ENCODE measurements around the gene DOCK1. TPM values are rescaled to one million over a fixed set of nuclear protein-coding genes. Genes with fewer than 3 reads are reported as not detected.

The DOCK1 gene
- total RNA-seq, 1 donor from 2014 or later, result 74.8 TPM

DNA sequence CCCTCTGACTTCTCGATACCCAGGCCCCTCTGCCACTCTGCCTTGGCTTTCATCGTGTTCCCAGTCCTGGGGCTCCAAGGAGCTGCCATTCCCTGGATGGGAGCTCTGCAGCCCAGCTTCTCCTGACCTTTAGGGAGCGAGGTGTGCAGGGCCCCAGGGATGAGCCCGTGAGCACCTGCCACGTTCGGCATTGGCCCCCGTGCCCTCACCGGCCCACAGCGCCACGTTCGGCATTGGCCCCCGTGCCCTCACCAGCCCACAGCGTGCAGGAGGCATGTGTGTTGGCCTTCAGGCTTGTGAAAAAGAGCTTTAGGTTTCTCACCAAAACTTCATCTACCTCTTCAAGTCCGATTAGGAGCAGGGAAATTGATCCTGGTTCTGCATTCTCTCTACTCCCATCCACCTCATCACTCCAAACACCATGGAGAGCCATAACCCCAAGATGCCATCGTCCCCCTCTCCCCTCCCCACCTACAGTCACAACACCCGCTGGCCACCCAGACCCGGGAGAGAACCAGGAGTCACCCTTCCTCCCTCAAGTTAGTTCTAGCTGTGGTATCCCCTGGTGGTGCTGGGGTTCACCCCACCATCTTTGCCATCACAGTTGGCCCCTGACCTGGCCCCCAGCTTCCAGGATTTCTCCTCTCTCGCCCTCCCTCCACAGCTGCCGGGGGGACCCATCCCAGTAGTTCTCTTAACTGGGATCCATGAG, 524.5 kb downstream of the DOCK1 start:
- H3K27me3 Mint-ChIP-seq (ENCODE audit: low read depth), result no peaks in the 10 kb centered on the region
- H3K4me3 Mint-ChIP-seq, result no peak overlapping the region
- DNase-seq (ENCODE audit: low spot score in 2 of 2, unreplicated experiment in 2 of 2), result no peak
- H3K4me1 Mint-ChIP-seq, result no peaks in the 10 kb centered on the region
- H3K36me3 Mint-ChIP-seq, result peaks cover 59% of the 10 kb centered on the region
- H3K27ac Mint-ChIP-seq, result no peak overlapping the region
- no peak for TF ChIP-seq CTCF (IDR thresholded peaks at IDR 0.05; ENCODE audit: unreplicated experiment)
- peaks cover 5% of the 10 kb centered on the region for H3K9me3 Mint-ChIP-seq

- no peak overlapping the region for H3K27ac Mint-ChIP-seq
- H3K36me3 Mint-ChIP-seq, result peaks cover 53% of the 10 kb centered on the region
- no peaks in the 10 kb centered on the region for H3K27me3 Mint-ChIP-seq (ENCODE audit: low read depth)
- no peak for DNase-seq (ENCODE audit: low spot score in 2 of 2, unreplicated experiment in 2 of 2)
- H3K4me1 Mint-ChIP-seq, result no peaks in the 10 kb centered on the region
- H3K4me3 Mint-ChIP-seq, result no peak overlapping the region
- no peak for TF ChIP-seq CTCF (IDR thresholded peaks at IDR 0.05; ENCODE audit: unreplicated experiment)
- H3K9me3 Mint-ChIP-seq, result peaks cover 5% of the 10 kb centered on the region
Observed at GRCh38 chr10:127431525-127431924, 526.3 kb downstream of the DOCK1 start.

DNA sequence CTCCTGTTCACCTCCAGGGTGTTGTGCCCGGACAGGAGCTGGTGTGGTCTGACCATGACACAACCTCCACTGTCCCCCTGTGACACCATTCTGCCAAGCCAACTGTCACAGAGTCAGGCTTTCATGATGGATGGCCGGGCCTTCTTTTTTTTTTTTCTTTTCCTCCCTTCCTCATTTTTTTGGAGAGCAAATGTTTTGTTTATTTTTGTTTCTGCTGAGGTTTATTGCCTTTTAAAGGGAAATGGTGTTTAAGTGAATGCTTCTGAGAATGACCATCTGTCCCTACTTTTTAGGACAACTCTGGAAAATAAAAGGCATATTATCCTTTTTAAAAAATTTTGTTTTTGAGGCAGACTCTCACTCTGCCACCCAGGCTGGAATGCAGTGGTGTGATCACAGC, 528.8 kb downstream of the DOCK1 start:
- H3K27me3 Mint-ChIP-seq (ENCODE audit: low read depth), result no peaks in the 10 kb centered on the region
- H3K4me3 Mint-ChIP-seq, result no peak overlapping the region
- H3K36me3 Mint-ChIP-seq, result peaks cover 61% of the 10 kb centered on the region
- TF ChIP-seq CTCF (IDR thresholded peaks at IDR 0.05; ENCODE audit: unreplicated experiment), result no peak
- H3K9me3 Mint-ChIP-seq, result peaks cover 5% of the 10 kb centered on the region
- no peaks in the 10 kb centered on the region for H3K4me1 Mint-ChIP-seq
- DNase-seq (ENCODE audit: low spot score in 2 of 2, unreplicated experiment in 2 of 2), result no peak
- no peak overlapping the region for H3K27ac Mint-ChIP-seq

DNA sequence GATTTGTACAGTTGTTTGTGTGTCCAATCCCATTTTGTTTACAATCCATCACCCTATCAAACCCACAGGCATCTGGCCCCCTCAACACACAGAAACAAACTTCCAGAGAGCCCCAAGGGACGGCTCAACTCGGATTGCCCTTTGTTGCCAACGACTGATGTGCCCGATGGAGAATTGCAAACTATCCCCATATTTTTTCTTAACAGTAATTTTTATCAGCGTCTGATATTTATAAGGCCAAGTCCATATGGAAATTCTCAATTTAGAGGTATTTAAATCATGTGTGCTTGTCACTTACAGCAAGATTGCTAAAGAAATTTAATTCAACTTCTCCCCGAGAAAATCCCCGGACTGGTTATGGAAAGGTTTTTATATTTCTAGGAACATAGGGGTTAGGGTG, 530.0 kb downstream of the DOCK1 start:
- H3K4me1 Mint-ChIP-seq, result no peaks in the 10 kb centered on the region
- no peak overlapping the region for H3K4me3 Mint-ChIP-seq
- H3K27me3 Mint-ChIP-seq (ENCODE audit: low read depth), result no peaks in the 10 kb centered on the region
- peaks cover 67% of the 10 kb centered on the region for H3K36me3 Mint-ChIP-seq
- TF ChIP-seq CTCF (IDR thresholded peaks at IDR 0.05; ENCODE audit: unreplicated experiment), result no peak
- no peak for DNase-seq (ENCODE audit: low spot score in 2 of 2, unreplicated experiment in 2 of 2)
- H3K27ac Mint-ChIP-seq, result no peak overlapping the region
- H3K9me3 Mint-ChIP-seq, result peaks cover 5% of the 10 kb centered on the region

DNA sequence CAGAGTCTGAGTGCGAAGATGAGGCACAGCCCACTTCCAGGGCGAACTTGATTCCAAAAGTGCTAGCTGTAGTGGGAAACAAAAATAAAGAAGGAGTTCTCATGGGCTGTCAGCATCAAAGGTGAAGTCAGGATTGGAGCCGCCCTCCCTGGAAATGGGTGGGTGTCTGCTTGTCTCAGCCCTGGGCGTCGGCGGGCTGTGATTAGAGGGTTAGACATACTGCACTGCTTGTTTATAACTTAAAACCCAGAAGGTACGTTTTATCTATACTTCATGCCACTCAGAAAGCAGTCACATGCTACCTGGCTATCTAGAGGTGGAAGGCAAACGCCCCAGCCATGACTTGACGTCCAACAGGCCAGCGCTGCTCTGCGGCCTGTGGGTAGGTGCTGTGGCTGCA, 535.1 kb downstream of the DOCK1 start:
- Mint-ChIP-seq H3K27ac (no peak overlapping the region), H3K27me3 (ENCODE audit: low read depth) (no peaks in the 10 kb centered on the region), H3K9me3 (peaks cover 18% of the 10 kb centered on the region), H3K4me3 (no peak overlapping the region), H3K36me3 (peaks cover 68% of the 10 kb centered on the region), H3K4me1 (no peaks in the 10 kb centered on the region)
- no peak for TF ChIP-seq CTCF (IDR thresholded peaks at IDR 0.05; ENCODE audit: unreplicated experiment)
- DNase-seq (ENCODE audit: low spot score in 2 of 2, unreplicated experiment in 2 of 2), result peak in 1 of 2 experiments; percentile 7

All from mesothelial cell of epicardium (in vitro differentiated cells).